Ishikawa (cell line): ENCODE results near the gene GMDS.

Source experiments
- FOXM1 ChIP-seq: IDR thresholded peaks from 2 replicates; pipeline ENCODE4 v1.6.1; 2012; ENCODE audit warnings: low read depth, borderline replicate concordance
- MAX ChIP-seq: IDR thresholded peaks from 2 replicates; pipeline ENCODE4 v1.6.1; 2012
- TAF1 ChIP-seq: IDR thresholded peaks from 2 replicates; pipeline ENCODE4 v1.6.1; 2012; ENCODE audit warnings: low read depth, mild to moderate bottlenecking
- YY1 ChIP-seq: IDR thresholded peaks from 2 replicates; pipeline ENCODE4 v1.6.1; 2012; ENCODE audit warnings: low read depth

DNA sequence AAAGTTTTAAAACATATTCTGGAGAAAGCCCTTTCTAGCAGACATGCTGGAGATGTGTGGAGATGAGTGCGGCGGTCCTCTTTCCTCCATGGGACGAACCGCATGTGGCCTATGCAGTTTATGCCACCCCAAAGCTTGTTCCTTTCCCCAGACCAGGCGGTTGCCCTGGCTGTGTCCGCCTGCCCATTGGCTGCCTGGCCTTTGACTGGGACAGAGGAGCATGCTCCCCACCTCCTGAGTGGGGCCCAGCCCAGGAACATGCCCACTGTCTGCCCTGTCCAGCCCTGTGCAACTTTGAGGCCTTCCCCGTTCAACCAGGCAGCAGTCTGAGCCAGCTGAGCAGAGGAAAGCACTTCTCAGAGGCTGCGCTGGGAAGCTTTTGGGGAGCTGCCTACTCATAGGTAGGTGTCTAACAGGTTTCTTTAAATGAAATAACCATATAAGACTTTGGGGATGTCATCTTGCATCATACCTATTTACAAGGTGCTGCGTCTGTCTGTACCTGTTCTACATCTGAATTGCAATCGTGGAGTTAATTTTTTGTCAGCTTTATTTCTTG is 615.1 kb downstream of the GMDS start:
- TF ChIP-seq MAX, result no peak
- no peak for TF ChIP-seq YY1
- TF ChIP-seq FOXM1, result no peak
- no peak for TF ChIP-seq TAF1
